ENCODE data around the gene MIS12. TPM values are rescaled to one million over a fixed set of nuclear protein-coding genes. Genes with fewer than 3 reads are reported as not detected.

MIS12 gene
- total RNA-seq, 1 experiment from 2014 or later, result 14.7 TPM

- no peaks in the 10 kb centered on the region for H3K4me1 ChIP-seq (ENCODE audit: control insufficient read depth in 1 of 2, insufficient read depth in 2 of 2, low read length in 2 of 2)
- no TSS peak for BruUV-seq (replicated peaks)
These were observed 19.9 kb downstream of the MIS12 start for GRCh38 chr17:5506307-5506706.

More at GRCh38 chr17:5506307-5506706, 19.9 kb downstream of the MIS12 start:
- Histone ChIP-seq H3K9me2 (ENCODE audit: insufficient read depth) (no peaks in the 10 kb centered on the region), H3K79me2 (ENCODE audit: insufficient read depth, low read length) (no peaks in the 10 kb centered on the region), H3K36me3 (ENCODE audit: control insufficient read depth in 1 of 2, insufficient read depth in 2 of 2, low read length in 2 of 2) (no peaks in the 10 kb centered on the region), H3K27ac (ENCODE audit: low read depth, low read length) (no peak overlapping the region), H3K4me3 (replicated peaks in 1 of 2; ENCODE audit: low read depth in 1 of 2, low read length in 2 of 2) (no peak overlapping the region), H3K27me3 (ENCODE audit: insufficient read depth, low read length) (no peaks in the 10 kb centered on the region), H2AFZ (ENCODE audit: low read depth, low read length, poor library complexity, severe bottlenecking) (no peak overlapping the region), H3K9me3 (ENCODE audit: control insufficient read depth in 1 of 2, insufficient read depth in 1 of 2, low read depth in 1 of 2, low read length in 2 of 2) (no peaks in the 10 kb centered on the region), H3K4me2 (ENCODE audit: low read length) (no peak overlapping the region), H3K9ac (ENCODE audit: low read length) (no peak overlapping the region), H4K20me1 (ENCODE audit: insufficient read depth) (no peaks in the 10 kb centered on the region)
- ATAC-seq, result peak; percentile 74
- ChIA-PET CTCF (no interaction called here), POLR2A (no interaction called here), RAD21 (ENCODE audit: low non-redundant PET in 1 of 2, low total read pairs in 2 of 2, uncharacterized antibody in 2 of 2, unreplicated experiment in 2 of 2) (no interaction called here)
- TF ChIP-seq, protein P1, sequence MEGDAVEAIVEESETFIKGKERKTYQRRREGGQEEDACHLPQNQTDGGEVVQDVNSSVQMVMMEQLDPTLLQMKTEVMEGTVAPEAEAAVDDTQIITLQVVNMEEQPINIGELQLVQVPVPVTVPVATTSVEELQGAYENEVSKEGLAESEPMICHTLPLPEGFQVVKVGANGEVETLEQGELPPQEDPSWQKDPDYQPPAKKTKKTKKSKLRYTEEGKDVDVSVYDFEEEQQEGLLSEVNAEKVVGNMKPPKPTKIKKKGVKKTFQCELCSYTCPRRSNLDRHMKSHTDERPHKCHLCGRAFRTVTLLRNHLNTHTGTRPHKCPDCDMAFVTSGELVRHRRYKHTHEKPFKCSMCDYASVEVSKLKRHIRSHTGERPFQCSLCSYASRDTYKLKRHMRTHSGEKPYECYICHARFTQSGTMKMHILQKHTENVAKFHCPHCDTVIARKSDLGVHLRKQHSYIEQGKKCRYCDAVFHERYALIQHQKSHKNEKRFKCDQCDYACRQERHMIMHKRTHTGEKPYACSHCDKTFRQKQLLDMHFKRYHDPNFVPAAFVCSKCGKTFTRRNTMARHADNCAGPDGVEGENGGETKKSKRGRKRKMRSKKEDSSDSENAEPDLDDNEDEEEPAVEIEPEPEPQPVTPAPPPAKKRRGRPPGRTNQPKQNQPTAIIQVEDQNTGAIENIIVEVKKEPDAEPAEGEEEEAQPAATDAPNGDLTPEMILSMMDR (IDR thresholded peaks at IDR 0.05 in 2 of 3, conservative IDR thresholded peaks at IDR 0.05 in 1 of 3; ENCODE audit: borderline replicate concordance in 1 of 3, insufficient read depth in 1 of 3, low read depth in 2 of 3, low read length in 2 of 3), result peak in 2 of 3 experiments; percentile 25; a peak in 2 of 6 replicates
- TF ChIP-seq EZH2 (IDR thresholded peaks at IDR 0.05), result no peak
- TF ChIP-seq RAD21 (IDR thresholded peaks at IDR 0.05; ENCODE audit: low read depth), result peak; percentile 32; the same call in 1 of the 2 replicates
- TF ChIP-seq REST (IDR thresholded peaks at IDR 0.05; ENCODE audit: low read depth), result no peak
- TF ChIP-seq, protein P2, sequence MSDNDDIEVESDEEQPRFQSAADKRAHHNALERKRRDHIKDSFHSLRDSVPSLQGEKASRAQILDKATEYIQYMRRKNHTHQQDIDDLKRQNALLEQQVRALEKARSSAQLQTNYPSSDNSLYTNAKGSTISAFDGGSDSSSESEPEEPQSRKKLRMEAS (IDR thresholded peaks at IDR 0.05), result no peak
- TF ChIP-seq POLR2A (IDR thresholded peaks at IDR 0.05; ENCODE audit: borderline replicate concordance, extremely low read depth, insufficient read depth, insufficient read length), result no peak
- no peak for TF ChIP-seq TCF7L2 (IDR thresholded peaks at IDR 0.05; ENCODE audit: borderline replicate concordance, extremely low read depth, insufficient read depth, insufficient read length)
- TF ChIP-seq SIN3A (IDR thresholded peaks at IDR 0.05; ENCODE audit: low read depth), result no peak
- no peak for TF ChIP-seq YY1 (IDR thresholded peaks at IDR 0.05; ENCODE audit: extremely low read depth, insufficient replicate concordance, low read depth, low read length)
- no peak for DNase-seq (ENCODE audit: low read depth, low spot score)
- intact Hi-C loops (cut with micrococcal nuclease), result no loop called here
